ENCODE data around the gene TFIP11.

TFIP11 gene

DNA sequence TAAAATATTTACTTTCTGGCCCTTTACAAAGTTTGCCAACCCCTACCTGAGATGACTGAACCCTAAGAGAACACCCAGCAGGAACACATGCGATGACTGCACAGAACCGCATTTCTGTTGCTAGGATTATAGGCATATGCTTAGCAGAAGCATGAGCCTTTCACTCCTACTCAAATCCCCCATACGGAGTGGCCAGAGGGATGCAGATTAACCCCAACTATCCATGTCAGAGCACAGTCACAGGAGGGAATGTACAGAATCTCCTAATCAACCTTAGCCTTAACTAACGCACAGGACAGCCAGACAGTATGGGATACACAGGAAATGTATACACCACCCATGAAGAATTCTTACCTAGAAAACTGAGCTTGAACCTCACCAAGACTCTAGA, 34.9 kb downstream of the TFIP11 start:
- no peak for DNase-seq

DNA sequence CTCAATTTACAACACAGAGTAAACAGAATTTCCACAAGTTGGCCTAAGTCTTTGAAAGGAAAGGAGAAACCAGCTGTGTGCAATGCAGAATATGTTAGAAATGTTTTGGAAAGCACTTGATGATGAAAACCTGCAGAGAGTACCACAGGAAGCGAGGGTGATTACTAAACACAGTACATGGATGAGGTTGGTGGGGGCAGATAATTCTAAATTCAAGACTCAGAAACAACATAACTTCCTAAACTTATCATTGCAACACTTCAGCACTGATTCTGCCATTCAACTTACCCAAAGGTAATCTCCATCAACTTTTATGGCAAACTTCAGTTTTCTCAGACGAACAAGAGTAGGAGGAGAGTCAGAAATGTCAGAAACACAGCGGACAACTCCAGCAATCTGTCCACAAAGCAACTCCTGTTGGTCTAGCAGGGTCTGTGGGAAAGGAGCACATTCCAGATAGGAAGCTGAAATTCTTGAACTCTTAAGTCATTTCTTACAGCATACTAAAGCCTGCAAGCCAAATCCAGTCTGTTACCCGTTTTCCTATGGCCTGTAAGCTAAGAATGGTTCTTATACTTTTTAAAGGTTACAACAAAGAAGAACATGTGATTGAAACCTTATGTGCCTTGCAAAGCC, 35.5 kb downstream of the TFIP11 start:
- peak in 2 of 4 experiments; percentile 41 to 42 for DNase-seq

DNA sequence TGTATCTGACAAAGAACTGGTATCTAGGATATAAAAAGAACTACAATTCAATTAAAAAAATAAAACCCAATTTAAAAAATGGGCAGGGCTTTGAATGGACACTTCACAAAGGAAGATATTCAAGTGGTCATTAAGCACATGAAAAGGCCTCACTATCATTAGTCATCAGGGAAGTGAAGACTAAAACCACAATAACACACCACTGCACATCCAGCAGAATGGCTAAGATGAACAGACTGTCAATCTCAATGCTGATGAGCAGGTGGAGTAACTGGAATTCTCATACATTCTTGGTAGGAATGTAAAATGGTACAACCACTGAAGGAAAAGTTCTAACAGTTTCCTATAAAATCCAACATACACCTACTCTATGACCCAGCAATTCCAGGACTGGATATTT, 37.6 kb downstream of the TFIP11 start:
- DNase-seq: peak; percentile 15 to 73 (median 54)

DNA sequence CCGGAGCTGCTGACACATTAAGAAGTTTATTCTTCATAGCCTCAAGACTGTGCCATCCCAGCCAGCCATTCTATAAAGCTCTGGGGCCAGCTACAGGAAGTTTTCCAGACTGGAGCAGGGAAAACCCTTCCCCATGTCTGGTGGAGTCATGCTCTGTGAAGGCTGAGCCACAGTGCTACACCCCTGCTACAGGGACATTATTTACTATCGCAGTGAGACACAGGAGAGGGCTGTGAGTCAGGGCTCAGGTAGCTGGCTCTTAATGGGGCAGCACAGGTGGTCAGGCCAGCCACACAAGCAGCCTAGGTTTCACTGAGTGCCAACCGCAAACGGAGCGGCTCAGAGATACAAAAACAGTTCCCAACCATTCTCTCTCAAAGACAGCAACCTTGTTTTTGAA, 40.8 kb downstream of the TFIP11 start:
- no peak for DNase-seq

DNA sequence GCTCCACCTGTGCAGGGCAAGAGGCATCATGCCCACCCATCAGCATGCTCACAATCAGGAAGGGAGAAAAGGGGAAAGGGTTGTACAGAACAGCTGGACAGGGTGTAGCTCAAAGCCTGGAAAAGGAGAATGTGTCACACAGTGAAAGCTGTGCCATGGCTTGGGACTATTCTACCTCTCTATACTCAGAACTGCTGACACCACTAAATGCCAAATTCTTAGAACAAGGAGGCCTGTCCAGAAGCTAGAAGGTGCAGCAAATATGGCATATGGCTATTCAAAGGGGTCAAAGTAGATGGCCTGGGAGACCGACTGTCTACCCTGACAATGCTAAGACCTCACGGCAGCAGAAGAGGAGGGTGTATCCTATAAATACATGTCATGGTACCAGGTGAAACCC, 41.5 kb downstream of the TFIP11 start:
- DNase-seq: no peak

DNA sequence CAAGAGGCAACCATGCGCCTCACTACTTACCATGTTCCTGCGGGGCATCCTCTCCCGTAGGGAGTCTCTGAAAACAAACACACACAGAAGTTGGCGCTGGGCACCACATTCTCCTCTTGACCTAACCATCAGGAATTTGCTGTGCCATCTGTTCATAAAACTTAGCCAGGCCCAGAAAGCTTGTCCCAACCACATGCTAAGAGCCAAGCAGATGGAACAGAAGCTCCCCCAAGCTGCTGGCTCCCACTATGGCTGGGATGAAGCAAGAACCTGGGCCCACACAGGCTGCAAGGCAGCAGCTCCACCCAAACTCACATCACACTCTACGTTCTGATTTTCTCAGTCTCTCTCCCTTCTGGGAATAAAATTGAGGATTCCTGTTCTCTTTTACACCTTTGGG, 46.1 kb downstream of the TFIP11 start:
- DNase-seq: no peak

GRCh38 chr22:26464312-26464711, 48.0 kb downstream of the TFIP11 start:
- DNase-seq: no peak

GRCh38 chr22:26463688-26464087, 48.6 kb downstream of the TFIP11 start:
- peak in 3 of 4 experiments; percentile 31 to 36 (median 36) for DNase-seq

DNA sequence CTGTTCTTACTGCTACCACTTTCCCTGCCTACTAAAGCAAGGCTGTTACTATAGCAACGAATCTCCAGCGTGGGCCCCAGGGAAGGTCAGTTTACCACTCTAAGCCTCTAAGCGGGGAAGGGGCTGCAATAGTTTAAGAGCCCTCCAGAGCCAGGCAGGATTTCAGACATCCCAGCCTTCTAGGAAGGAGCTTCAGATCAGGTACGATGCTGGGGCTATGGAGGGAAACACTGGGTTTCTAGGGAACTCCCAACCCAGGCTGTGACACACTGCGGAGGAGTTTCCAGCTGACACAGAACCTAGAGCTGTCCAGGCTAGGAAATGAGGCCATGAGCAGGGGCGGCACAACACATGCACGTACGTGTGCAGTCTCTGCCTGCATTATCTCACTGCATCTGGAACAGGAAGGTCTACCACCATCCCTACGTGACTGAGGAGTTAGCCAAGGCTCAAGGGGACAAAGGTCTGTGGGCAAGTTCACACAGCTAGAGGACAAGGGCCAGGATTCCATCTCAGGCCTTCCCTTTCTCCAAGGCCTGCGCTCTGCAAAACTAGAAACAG, 49.1 kb downstream of the TFIP11 start:
- DNase-seq: peak in 1 of 4 experiments; percentile 16

DNA sequence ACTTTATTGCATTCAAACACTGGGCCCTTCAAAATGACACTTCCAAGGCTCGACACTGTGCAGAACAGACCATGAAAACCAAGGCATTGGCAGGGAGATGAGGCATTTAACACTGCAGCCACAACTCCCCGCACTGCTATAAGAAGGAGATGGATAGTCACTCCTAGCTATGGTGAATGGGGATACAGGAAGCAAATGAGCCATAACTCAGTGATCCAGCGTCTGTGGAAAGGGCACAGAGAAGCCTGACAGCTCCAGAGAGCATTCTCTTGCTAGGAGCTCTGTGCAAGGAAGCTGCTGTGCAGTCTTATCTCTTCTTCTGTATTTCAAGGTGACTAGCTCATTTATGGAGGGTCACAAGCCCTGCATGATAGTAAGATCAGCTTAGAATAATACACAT, 49.6 kb downstream of the TFIP11 start:
- DNase-seq: no peak

DNA sequence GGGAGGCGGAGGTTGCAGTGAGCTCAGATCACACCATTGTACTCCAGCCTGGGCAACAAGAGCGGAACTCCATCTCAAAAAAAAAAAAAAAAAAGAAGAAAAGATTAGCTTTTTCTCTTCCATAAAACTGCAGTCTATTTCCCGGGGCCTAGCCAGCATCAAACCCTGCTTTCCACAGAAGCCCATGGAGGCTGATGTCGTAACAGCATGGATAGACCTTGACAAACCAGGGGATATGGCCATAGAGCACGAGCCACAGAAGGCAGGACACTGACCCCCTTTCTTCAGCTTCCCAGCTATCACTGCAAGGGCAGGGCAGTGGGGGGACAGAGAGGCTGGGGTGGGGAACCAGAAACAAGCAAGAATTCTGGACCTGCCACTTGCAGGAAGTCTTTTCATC, 50.2 kb downstream of the TFIP11 start:
- no peak for DNase-seq

DNA sequence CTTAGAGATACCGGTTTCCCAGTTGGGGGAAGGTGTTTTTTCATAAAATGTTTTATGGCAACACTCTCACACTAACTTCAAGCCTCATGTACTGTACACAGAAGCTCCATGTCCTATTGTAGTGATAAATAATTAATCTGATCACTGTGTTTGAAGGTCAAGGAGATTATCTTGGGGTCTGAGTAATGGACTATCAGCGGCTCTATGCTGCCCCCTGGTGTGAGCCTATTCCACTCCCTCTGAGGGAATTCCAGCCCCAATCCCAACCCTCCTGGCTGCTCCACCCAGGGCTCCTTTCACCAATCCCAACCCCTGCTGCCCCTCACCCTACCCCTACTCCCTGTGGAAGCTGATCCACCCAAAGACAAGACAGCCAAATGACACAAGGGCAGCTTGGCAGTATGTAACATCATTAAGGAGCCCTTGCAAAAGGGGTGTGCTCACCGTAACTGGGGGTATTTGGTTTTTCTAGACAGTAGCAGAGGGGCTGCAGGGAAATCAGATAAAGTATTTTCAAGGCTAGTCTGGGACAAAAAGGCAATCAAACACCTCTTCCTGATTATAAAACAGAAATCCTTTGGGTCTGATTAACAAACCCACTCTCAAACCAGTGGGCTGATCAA, 51.0 kb downstream of the TFIP11 start:
- peak; percentile 44 to 74 (median 60) for DNase-seq

- DNase-seq: no peak
These were observed 52.1 kb downstream of the TFIP11 start for GRCh38 chr22:26460202-26460601.

DNA sequence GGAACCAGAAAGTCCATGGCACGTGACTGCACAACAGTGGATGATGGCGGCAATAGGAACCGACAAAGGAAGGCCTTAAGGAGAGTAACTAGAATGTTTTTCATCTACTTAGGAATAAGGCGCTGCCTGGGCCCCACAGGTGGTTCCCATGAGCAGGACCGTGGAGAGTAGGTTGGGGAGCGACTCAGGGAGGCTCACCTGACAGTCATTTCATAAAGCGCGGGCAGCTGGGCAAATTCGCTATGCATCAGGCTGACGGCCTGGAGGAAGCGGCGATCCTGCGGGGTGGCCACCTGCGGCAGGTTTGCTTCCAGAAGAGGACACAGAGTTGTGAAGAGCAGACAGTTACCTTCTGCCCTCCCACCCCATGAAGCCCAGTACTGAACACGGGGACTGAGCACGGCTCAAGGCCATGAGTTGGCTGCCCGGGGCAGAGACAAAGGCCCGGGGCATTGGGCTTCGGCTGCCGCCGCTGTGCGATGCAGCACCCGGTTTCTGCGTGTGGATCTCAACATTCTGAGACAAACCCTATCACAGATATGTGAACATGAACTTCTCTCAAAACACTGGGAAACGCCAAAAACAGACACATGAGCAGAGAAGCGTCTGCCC, 54.5 kb downstream of the TFIP11 start:
- DNase-seq: no peak

GRCh38 chr22:26453812-26454500, 58.3 kb downstream of the TFIP11 start:
- DNase-seq: no peak

DNA sequence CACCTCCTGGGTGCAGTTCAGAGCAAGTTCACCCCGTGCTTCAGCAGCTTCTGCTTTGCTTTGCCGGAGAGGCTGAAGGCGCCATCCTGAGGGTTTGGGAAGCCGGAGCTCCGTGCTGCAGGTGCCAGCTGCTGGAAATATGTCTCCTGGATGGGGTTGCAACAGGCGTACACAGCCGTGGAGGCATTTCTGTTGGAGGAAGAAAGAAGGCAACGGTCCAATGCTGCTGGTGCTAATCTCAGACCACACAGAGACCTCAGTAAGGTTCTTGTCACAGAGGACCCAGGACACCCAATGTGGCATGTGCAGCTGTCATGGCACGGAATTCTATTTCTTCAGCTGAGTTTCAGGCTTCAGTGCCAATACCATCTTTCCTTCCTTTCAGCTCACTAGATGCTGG, 59.1 kb downstream of the TFIP11 start:
- DNase-seq: no peak

DNA sequence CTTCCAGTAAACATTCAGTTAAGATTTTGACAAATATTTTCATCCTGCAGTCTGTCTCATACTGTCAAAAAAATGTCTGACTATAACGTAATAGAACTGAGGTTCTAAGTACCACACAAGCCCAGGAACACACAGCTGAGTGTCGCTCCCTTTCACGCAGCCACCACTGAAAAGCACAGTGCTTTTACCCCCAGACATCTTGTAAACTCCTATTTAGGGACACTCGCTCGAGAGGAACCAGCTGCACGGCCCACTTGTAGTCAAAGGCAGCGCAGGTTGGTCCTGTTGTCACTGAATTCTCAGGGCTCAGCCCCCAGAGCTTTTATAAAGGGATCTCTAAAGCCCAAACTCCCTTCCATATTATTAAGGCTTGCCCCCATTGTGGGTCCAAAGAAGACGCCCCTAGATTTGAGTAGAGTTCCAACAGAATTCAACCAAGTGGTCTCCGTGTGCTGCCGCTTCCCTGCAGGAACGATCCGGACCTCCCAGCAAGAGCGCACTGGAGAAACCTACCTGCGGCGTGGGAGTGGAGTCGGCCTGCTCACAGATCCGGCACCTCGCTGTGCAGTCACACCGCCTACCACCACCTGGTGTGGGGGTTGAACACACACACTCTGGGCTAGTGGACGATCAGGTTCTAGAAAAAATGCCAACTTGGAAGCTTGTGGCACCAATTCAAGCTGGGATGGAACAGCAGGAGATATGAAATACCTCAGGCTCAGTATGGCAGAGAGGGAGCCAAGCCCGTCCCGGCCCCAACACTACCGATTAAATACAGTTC, 59.8 kb downstream of the TFIP11 start:
- DNase-seq: no peak

DNA sequence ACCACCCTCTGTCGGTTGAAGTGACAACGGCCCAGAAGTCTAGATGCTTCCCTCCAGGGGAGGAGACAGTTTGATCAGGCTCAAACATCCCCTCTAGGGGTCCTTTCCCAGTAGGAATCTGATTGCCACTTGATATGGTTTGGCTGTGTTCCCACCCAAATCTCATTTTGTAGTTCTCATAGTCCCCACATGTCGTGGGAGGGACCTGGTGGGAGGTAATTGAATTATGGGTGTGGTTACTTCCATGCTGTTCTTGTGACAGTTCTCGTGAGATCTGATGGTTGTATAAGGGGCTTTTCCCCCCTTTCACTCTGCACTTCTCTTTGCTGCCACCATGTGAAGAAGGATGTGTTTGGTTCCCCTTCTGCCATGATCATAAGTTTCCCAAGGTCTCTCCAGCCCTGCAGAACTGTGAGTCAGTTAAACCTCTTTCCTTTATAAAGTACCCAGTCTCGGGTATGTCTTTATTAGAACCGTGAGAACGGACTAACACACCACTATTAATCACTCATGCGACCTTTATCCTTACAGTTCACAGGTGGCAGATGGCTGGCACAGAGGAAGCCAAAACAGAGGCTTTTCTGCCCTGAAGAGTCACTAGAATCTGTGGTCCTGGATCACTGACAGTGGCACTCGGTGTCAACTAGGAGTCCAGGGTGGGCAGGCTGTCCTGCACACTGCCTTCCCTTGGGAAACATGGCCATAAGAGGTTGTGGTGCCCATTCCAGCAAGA, 61.7 kb downstream of the TFIP11 start:
- DNase-seq: no peak

DNA sequence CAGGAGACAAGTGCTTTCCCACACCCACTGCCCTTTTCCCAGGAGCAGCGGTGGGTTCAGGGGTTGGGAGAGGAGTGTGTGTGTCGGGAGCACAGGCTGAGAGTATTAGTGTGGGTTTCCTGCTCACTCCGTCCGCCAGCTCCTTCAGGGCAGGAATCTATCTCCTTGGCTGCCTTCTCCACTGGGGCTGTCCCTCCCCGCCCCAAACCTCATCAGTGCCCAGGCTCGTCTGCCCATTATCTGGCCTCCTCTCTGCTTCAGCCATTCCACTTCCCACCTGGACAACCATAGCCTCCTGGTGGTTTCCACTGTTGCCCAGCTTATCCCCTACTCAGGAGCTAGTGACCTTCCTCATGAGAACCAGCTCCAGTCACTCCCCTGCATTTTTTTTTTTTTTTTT, 63.3 kb downstream of the TFIP11 start:
- no peak for DNase-seq

DNA sequence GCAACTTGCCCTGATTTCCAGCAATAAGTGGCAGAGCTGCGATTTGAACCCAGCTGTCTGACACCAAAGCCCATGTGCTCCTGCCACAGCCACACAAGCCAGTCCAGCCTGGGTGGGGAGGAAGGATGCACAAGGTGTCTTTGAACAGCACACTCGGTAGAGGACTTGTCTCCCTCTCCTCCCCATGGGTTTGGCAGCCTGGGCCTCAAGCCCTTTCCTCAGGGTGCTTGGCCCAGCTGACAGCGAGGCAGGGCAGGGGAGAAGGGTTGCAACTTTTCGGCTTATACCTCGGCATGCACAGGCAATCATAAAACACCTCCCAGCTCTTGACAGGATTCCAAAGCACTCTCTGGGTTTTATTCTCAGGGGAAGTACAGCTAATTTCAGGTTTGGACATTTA, 63.9 kb downstream of the TFIP11 start:
- no peak for DNase-seq

GRCh38 chr22:26447584-26448329, 64.5 kb downstream of the TFIP11 start:
- no peak for DNase-seq
